ENCODE results near the gene SFRP2. TPM values are rescaled to one million over a fixed set of nuclear protein-coding genes. Genes with fewer than 3 reads are reported as not detected.

Gene SFRP2, protein sequence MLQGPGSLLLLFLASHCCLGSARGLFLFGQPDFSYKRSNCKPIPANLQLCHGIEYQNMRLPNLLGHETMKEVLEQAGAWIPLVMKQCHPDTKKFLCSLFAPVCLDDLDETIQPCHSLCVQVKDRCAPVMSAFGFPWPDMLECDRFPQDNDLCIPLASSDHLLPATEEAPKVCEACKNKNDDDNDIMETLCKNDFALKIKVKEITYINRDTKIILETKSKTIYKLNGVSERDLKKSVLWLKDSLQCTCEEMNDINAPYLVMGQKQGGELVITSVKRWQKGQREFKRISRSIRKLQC
- 10 to 100 TPM; 11.9 to 12.5 TPM for total RNA-seq

GRCh38 chr4:153788413-153789276, at the start of gene SFRP2:
TSS of gene SFRP2 (minus strand) at chr4:153789083. CDS start at chr4:153788835, 248 bp downstream.
- no peak within 1 kb of the TSS for H3K27ac ChIP-seq

DNA sequence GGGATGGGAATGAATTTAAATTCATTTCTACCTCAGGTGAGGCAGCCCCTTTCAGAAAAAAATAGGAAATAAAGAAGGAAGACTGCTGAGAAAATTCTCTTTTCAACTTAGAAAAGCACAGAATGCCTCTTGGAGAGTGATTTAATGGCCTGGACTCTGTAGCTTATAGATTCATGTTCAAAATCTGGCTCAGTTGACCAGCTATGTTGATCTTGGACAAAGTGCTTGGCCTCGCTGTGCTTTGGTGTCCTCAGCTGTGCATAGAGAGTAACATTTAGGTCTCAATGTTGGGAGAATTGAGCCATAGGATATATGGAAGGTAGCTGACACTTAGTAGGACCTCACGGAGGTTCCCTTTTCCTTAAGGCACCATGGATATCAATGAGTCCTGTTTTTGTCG, 49.7 kb upstream of the SFRP2 start:
- Histone ChIP-seq H3K4me1 (no peaks in the 10 kb centered on the region), H3K27me3 (no peaks in the 10 kb centered on the region), H3K27ac (no peak overlapping the region), H3K4me3 (no peak overlapping the region), H3K9me3 (no peaks in the 10 kb centered on the region), H3K36me3 (replicated peaks in 1 of 2; ENCODE audit: insufficient read depth in 1 of 2, low read depth in 2 of 2) (no peaks in the 10 kb centered on the region)
- TF ChIP-seq, protein P1, sequence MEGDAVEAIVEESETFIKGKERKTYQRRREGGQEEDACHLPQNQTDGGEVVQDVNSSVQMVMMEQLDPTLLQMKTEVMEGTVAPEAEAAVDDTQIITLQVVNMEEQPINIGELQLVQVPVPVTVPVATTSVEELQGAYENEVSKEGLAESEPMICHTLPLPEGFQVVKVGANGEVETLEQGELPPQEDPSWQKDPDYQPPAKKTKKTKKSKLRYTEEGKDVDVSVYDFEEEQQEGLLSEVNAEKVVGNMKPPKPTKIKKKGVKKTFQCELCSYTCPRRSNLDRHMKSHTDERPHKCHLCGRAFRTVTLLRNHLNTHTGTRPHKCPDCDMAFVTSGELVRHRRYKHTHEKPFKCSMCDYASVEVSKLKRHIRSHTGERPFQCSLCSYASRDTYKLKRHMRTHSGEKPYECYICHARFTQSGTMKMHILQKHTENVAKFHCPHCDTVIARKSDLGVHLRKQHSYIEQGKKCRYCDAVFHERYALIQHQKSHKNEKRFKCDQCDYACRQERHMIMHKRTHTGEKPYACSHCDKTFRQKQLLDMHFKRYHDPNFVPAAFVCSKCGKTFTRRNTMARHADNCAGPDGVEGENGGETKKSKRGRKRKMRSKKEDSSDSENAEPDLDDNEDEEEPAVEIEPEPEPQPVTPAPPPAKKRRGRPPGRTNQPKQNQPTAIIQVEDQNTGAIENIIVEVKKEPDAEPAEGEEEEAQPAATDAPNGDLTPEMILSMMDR (IDR thresholded peaks at IDR 0.05): no peak
- no peak for TF ChIP-seq POLR2A (IDR thresholded peaks at IDR 0.05)
- intact Hi-C loops (cut with DNase I): no loop called here
- WGBS, 2 donors: 39% methylated on average over 3 of the region's 3 CpGs
- DNase-seq: no peak
- no peak for ATAC-seq

More at GRCh38 chr4:153788413-153789276, at the start of gene SFRP2:
- Histone ChIP-seq H3K36me3 (replicated peaks in 1 of 2; ENCODE audit: insufficient read depth in 1 of 2, low read depth in 2 of 2) (no peaks in the 10 kb centered on the region), H3K9me3 (no peaks in the 10 kb centered on the region), H3K4me3 (no peak within 1 kb of the TSS), H3K4me1 (peaks cover 40% of the 10 kb centered on the region), H3K27me3 (peaks cover 5 to 32% of the 10 kb centered on the region in 2 donors)
- intact Hi-C loops (cut with DNase I): loop anchor here (10.0 kb wide), 1 partner anchor 526 kb away; no protein-coding TSS in a partner anchor
- TF ChIP-seq, protein P1 (IDR thresholded peaks at IDR 0.05): no peak
- peak in 1 of 3 donors; percentile 6 for TF ChIP-seq POLR2A (IDR thresholded peaks at IDR 0.05)
- peak in 3 of 4 donors; percentile 21 to 41 (median 29) for DNase-seq
- 2% methylated on average over 38 to 72 of the region's 72 CpGs for WGBS, 2 donors
- ATAC-seq: no peak

DNA sequence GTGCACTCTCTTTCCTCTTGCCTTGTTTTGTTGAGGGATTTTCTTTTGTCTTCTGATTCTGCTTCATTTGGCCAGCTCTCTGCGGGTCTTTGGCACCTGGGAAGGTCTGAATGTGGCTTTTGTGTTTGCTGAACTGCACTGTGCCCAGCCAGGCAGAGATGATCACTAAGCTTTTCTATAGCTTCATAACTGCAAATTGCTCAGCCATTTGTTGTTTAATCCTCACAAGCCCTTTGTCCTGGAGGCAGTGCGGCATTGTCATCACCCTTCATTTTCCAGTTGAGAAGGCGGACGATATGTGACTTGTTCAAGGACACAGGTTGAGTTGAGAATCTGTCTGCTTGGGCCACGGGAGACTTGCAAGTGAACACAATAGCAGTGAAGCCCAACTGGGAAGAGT, 46.0 kb upstream of the SFRP2 start:
- WGBS, 2 donors: 37 to 62% methylated on average over 5 of the region's 5 CpGs
- ATAC-seq: no peak
- no peaks in the 10 kb centered on the region for H3K9me3 ChIP-seq
- no peak for DNase-seq
- intact Hi-C loops (cut with DNase I): no loop called here
- no peaks in the 10 kb centered on the region for H3K27me3 ChIP-seq
- no peaks in the 10 kb centered on the region for H3K4me1 ChIP-seq
- H3K4me3 ChIP-seq: no peak overlapping the region
- H3K27ac ChIP-seq: no peak overlapping the region
- no peaks in the 10 kb centered on the region for H3K36me3 ChIP-seq (replicated peaks in 1 of 2; ENCODE audit: insufficient read depth in 1 of 2, low read depth in 2 of 2)
- no peak for TF ChIP-seq POLR2A (IDR thresholded peaks at IDR 0.05)
- TF ChIP-seq, protein P1 (IDR thresholded peaks at IDR 0.05): no peak

DNA sequence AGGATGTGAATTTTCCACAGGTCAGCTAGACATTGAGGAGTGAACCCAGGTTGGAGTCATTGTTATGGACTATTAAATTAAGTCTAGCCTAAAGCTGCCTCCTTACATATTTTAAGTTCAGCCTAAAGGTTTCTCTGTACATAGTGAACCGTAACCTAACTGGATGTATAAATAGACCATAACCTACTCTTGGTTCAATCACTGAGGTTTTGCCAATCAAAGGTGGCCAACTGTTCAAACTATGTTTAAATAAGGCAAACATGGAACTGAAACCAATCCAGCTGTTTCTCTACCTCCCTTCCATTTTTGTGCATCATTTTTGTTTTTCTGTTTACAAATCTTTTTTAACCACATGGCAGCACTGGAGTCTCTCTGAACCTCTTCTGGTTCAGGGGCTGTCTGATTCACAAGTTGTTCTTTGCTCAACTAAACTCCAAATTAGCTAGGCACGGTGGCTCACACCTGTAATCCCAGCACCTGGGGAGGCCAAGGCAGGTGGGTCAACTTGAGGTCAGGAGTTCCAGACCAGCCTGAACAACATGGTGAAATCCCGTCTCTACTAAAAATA, 43.9 kb upstream of the SFRP2 start:
- intact Hi-C loops (cut with DNase I): no loop called here

More for the DNA sequence above, 43.9 kb upstream of the SFRP2 start:
- TF ChIP-seq, protein P1 (IDR thresholded peaks at IDR 0.05): no peak
- TF ChIP-seq POLR2A (IDR thresholded peaks at IDR 0.05): no peak
- Histone ChIP-seq H3K4me3 (no peak overlapping the region), H3K36me3 (replicated peaks in 1 of 2; ENCODE audit: insufficient read depth in 1 of 2, low read depth in 2 of 2) (no peaks in the 10 kb centered on the region), H3K27me3 (no peaks in the 10 kb centered on the region), H3K4me1 (no peaks in the 10 kb centered on the region), H3K27ac (no peak overlapping the region), H3K9me3 (no peaks in the 10 kb centered on the region)
- DNase-seq: no peak
- ATAC-seq: no peak
- WGBS, 2 donors: 75 to 87% methylated on average over 3 of the region's 3 CpGs

Measured in body of pancreas (tissue), 4 donors.